ENCODE data around the gene UNC45B.
"Not testable (repeated sequence)": the region's sequence is repeated elsewhere in the genome, so short reads cannot be mapped to it uniquely, and the experiment has no call there.

Gene UNC45B, protein sequence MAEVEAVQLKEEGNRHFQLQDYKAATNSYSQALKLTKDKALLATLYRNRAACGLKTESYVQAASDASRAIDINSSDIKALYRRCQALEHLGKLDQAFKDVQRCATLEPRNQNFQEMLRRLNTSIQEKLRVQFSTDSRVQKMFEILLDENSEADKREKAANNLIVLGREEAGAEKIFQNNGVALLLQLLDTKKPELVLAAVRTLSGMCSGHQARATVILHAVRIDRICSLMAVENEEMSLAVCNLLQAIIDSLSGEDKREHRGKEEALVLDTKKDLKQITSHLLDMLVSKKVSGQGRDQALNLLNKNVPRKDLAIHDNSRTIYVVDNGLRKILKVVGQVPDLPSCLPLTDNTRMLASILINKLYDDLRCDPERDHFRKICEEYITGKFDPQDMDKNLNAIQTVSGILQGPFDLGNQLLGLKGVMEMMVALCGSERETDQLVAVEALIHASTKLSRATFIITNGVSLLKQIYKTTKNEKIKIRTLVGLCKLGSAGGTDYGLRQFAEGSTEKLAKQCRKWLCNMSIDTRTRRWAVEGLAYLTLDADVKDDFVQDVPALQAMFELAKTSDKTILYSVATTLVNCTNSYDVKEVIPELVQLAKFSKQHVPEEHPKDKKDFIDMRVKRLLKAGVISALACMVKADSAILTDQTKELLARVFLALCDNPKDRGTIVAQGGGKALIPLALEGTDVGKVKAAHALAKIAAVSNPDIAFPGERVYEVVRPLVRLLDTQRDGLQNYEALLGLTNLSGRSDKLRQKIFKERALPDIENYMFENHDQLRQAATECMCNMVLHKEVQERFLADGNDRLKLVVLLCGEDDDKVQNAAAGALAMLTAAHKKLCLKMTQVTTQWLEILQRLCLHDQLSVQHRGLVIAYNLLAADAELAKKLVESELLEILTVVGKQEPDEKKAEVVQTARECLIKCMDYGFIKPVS

DNA sequence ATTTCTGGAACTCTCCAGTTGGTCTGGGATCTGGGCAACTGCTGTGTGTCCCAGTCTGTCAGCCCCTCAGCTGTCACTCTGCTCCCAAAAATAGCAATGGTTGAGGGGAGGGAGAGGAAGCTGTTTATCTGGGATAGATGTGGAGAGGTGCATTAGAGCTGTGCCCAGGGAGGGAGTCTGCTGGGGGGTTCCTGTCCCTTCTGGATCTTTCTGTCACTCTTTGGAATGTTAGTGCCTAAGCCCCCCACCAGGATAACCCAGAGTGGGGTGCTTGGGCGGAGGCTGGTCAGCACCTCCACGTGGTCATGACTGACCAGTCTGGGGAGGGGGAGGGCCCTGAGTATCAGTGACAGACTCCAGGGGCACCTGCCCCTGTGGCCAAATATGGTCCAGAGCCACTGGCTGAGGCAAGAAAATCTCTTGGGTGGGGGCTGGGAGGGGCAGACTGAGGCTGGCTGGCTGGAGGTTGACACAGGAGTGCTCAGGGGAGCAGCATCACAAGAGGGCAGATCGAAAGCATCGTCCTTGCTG, at the start of gene UNC45B:
Gene UNC45B, plus strand, starts transcription at position 443 of the 531 bp plus-strand sequence. CDS start 447 bp downstream, outside the sequence.
- no peak for DNase-seq

DNA sequence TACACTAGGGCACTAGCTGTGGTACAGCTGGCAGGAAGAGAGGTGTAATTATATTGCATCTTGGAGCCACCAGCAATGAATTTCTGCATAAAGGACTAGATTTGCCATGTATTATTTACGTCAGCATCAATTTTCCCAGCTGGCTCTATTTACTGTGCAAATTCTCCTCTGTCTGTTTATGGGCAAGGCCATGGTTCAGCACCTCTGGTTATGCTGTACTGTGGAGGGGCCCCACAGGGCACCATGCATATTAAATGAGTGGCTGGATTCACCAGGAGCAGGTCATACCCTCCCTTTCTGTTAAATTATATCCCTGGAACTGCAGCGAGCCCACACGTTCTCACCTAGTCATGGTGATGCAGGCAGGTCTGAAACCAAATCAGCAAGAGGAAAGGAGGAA, 47.7 kb upstream of the UNC45B start:
- no peak for DNase-seq

- DNase-seq = no peak
These were observed 46.6 kb upstream of the UNC45B start for GRCh38 chr17:35101036-35101435.

- no peak for DNase-seq
These were observed 45.9 kb upstream of the UNC45B start for GRCh38 chr17:35101725-35102124.

DNA sequence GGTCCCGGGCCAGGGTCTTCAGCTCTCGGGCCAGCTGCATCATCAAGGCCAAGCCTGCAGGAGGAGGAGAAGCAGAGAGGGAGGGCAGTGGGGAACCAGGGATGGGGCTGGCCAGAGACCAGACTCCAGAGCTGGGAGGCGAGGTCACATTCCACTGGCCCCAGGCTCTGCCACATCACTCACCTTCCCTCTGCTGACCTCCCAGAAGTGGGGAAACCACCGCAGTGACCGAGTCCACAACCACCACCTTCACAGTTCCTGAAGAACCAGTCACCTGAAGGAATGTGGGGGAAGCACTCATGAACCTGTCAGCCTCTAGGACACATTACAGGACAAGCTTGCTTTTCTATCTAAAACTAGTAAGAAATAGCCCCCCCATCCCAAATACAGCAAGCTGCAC, 44.3 kb upstream of the UNC45B start:
- DNase-seq = no peak

- DNase-seq = no peak
These were observed 42.7 kb upstream of the UNC45B start for GRCh38 chr17:35104844-35105450.

DNA sequence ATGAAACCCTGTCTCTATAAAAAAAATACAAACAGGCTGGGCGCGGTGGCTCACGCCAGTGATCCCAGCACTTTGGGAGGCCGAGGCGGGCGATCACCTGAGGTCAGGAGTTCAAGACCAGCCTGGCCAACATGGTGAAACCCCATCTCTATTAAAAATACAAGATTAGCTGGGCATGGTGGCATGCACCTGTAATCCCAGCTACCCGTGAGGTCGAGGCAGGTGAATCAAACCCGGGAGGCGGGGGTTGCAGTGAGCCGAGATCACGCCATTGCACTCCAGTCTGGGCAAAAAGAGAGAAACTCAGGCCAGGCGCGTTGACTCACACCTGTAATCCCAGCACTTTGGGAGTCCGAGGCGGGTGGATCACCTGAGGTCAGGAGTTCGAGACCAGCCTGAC, 36.8 kb upstream of the UNC45B start:
- DNase-seq = not testable (repeated sequence)

DNA sequence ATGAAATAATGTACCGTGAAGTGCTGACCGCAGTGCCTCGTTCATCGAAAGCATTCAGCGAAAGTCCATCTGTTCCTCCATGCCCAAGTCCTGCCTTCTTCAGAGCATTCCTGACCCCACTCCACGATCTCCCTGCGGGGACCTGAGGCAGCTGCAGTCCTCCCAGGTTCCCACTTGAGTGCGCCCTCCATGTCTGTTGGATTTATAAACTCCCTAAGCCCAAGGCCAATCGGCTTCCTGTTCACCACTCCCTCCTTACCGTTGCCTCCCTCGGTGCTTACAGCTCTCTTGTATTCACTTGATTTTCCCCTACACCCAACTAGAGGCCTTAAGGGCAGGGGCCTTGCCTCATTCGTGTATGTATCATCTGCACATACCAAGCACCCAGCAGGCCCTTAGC, 30.8 kb upstream of the UNC45B start:
- DNase-seq = no peak

DNA sequence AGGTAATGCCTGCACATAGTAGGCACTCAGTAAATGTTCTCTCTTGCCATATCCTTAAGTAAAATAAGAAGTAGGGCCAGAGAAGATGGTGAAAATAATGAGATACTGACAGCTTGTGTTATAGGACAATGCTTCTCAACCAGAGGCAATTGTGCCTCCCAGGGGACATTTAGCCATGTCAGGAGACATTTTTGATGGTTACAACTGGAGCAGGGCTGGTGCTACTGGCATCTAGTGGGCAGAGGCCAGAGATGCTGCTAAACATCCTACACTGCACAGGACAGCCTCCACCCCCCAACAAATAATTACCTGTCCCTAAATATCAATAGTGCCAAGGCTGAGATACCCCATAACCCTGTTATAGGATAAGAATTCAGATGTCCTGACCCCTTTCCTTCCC, 29.6 kb upstream of the UNC45B start:
- no peak for DNase-seq

GRCh38 chr17:35119370-35120165, 28.0 kb upstream of the UNC45B start, which contains the start of gene RAD51D:
Gene RAD51D, minus strand, starts transcription at chr17:35119860. Its CDS starts 247 bp downstream, at chr17:35119613.
- peak; percentile 69 for DNase-seq

- DNase-seq = no peak
These were observed 26.3 kb upstream of the UNC45B start, which contains the start of gene FNDC8 for GRCh38 chr17:35121315-35121714. Gene FNDC8, plus strand, starts transcription at chr17:35121615. Its CDS starts 79 bp downstream, at chr17:35121694.

GRCh38 chr17:35127751-35128514, 19.7 kb upstream of the UNC45B start:
- no peak for DNase-seq

GRCh38 chr17:35129154-35129972, 18.3 kb upstream of the UNC45B start:
- DNase-seq = no peak

DNA sequence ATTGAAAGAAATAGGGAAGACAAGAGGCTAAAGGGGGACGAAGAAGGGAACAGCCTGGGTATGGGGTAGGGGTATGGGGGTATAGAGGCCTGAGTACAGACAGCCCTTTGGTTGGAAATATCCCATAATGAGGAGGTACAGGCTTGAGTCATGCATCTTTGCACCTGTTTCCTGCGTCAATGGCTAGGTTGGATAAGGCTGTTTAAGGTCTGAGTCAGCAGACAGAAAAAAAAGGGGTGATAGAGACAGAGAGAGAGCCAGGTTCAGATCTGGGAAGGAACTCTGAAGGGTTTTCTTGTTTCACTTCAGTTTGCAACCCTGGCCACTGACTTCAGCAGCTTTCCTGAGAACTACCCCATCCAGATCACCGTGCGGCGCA, 17.7 kb upstream of the UNC45B start:
- no peak for DNase-seq

- no peak for DNase-seq
These were observed 17.2 kb upstream of the UNC45B start for GRCh38 chr17:35130392-35130791.

GRCh38 chr17:35132099-35132498, 15.5 kb upstream of the UNC45B start:
- no peak for DNase-seq

- DNase-seq = no peak
These were observed 14.6 kb upstream of the UNC45B start for GRCh38 chr17:35132816-35133550.

GRCh38 chr17:35135322-35135721, 12.3 kb upstream of the UNC45B start:
- no peak for DNase-seq

DNA sequence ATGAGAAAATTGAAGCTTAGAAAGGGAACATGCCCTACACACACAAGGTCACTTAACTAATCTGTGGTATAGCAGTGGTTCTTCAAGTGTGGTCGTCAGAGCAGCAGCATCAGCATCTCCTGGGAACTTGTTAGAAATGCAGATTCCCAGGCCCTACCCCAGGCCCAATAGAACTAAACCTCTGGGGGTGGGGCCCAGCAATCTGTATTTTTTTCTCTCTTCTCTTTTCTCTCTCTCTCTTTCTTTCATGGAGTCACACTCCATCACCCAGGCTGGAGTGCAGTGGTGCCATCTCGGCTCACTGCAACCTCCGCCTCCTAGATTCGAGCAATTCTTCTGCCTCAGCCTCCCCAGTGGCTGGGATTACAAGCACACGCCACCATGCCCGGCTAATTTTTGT, 9.4 kb upstream of the UNC45B start:
- no peak for DNase-seq

Measured in T1000 (cell line).